ENCODE data around the gene MAB21L2.

The MAB21L2 gene

GRCh38 chr4:150584111-150584915, 2.4 kb downstream of the MAB21L2 start:
- no peak overlapping the region for H3K4me2 ChIP-seq (ENCODE audit: low read depth, low read length, poor library complexity, severe bottlenecking)
- TF ChIP-seq CTCF (conservative IDR thresholded peaks at IDR 0.05; ENCODE audit: low read length) (no peak), EZH2phosphoT487 (IDR thresholded peaks at IDR 0.05; ENCODE audit: borderline replicate concordance) (no peak)
- no peaks in the 10 kb centered on the region for H3K9me2 ChIP-seq (replicated peaks; ENCODE audit: low read depth, low read length)
- no peaks in the 10 kb centered on the region for H3F3A ChIP-seq (ENCODE audit: low read depth)
- no peak overlapping the region for H3K4me3 ChIP-seq (ENCODE audit: low read length, poor library complexity, severe bottlenecking)
- no peaks in the 10 kb centered on the region for H4K20me1 ChIP-seq (ENCODE audit: insufficient read depth, low read length, poor library complexity, severe bottlenecking)
- no peak overlapping the region for H3K9ac ChIP-seq (ENCODE audit: low read depth, low read length, poor library complexity, severe bottlenecking)
- no peaks in the 10 kb centered on the region for H3K27me3 ChIP-seq (ENCODE audit: insufficient read depth, low read length, poor library complexity, severe bottlenecking)
- H3K9me3 ChIP-seq (ENCODE audit: insufficient read depth, low read depth, low read length) = no peaks in the 10 kb centered on the region
- H3K79me2 ChIP-seq (ENCODE audit: insufficient read depth, low read length) = no peaks in the 10 kb centered on the region
- no peak overlapping the region for H2AFZ ChIP-seq (ENCODE audit: low read length)
- H3K4me1 ChIP-seq (ENCODE audit: insufficient read depth, low read length, poor library complexity, severe bottlenecking) = no peaks in the 10 kb centered on the region
- H3K36me3 ChIP-seq (ENCODE audit: insufficient read depth, low read length) = peaks cover 27% of the 10 kb centered on the region; the same call in 1 of the 2 replicates

GRCh38 chr4:150585611-150586010, 3.7 kb downstream of the MAB21L2 start:
- Histone ChIP-seq H2AFZ (ENCODE audit: low read length) (no peak overlapping the region), H3K9me3 (ENCODE audit: insufficient read depth, low read depth, low read length) (no peaks in the 10 kb centered on the region), H3K9me2 (replicated peaks; ENCODE audit: low read depth, low read length) (no peaks in the 10 kb centered on the region), H3F3A (ENCODE audit: low read depth) (no peaks in the 10 kb centered on the region), H3K36me3 (ENCODE audit: insufficient read depth, low read length) (peaks cover 31% of the 10 kb centered on the region; the same call in 1 of the 2 replicates), H3K4me1 (ENCODE audit: insufficient read depth, low read length, poor library complexity, severe bottlenecking) (no peaks in the 10 kb centered on the region), H3K4me2 (ENCODE audit: low read depth, low read length, poor library complexity, severe bottlenecking) (no peak overlapping the region), H4K20me1 (ENCODE audit: insufficient read depth, low read length, poor library complexity, severe bottlenecking) (no peaks in the 10 kb centered on the region), H3K4me3 (ENCODE audit: low read length, poor library complexity, severe bottlenecking) (no peak overlapping the region), H3K27me3 (ENCODE audit: insufficient read depth, low read length, poor library complexity, severe bottlenecking) (no peaks in the 10 kb centered on the region), H3K79me2 (ENCODE audit: insufficient read depth, low read length) (no peaks in the 10 kb centered on the region), H3K9ac (ENCODE audit: low read depth, low read length, poor library complexity, severe bottlenecking) (no peak overlapping the region)
- TF ChIP-seq CTCF (conservative IDR thresholded peaks at IDR 0.05; ENCODE audit: low read length) (no peak), EZH2phosphoT487 (IDR thresholded peaks at IDR 0.05; ENCODE audit: borderline replicate concordance) (no peak)

GRCh38 chr4:150586162-150586810, 4.3 kb downstream of the MAB21L2 start:
- Histone ChIP-seq H4K20me1 (ENCODE audit: insufficient read depth, low read length, poor library complexity, severe bottlenecking) (no peaks in the 10 kb centered on the region), H3F3A (ENCODE audit: low read depth) (no peaks in the 10 kb centered on the region), H3K9me2 (replicated peaks; ENCODE audit: low read depth, low read length) (no peaks in the 10 kb centered on the region), H3K9me3 (ENCODE audit: insufficient read depth, low read depth, low read length) (no peaks in the 10 kb centered on the region), H3K4me3 (ENCODE audit: low read length, poor library complexity, severe bottlenecking) (no peak overlapping the region), H3K79me2 (ENCODE audit: insufficient read depth, low read length) (no peaks in the 10 kb centered on the region), H3K4me1 (ENCODE audit: insufficient read depth, low read length, poor library complexity, severe bottlenecking) (no peaks in the 10 kb centered on the region), H3K36me3 (ENCODE audit: insufficient read depth, low read length) (peaks cover 31% of the 10 kb centered on the region; the same call in 1 of the 2 replicates), H3K4me2 (ENCODE audit: low read depth, low read length, poor library complexity, severe bottlenecking) (no peak overlapping the region), H3K27me3 (ENCODE audit: insufficient read depth, low read length, poor library complexity, severe bottlenecking) (no peaks in the 10 kb centered on the region), H2AFZ (ENCODE audit: low read length) (no peak overlapping the region), H3K9ac (ENCODE audit: low read depth, low read length, poor library complexity, severe bottlenecking) (no peak overlapping the region)
- no peak for TF ChIP-seq EZH2phosphoT487 (IDR thresholded peaks at IDR 0.05; ENCODE audit: borderline replicate concordance)
- no peak for TF ChIP-seq CTCF (conservative IDR thresholded peaks at IDR 0.05; ENCODE audit: low read length)

All from Loucy (cell line).